ENCODE data around the gene NR2F1-AS1.

Gene NR2F1-AS1

DNA sequence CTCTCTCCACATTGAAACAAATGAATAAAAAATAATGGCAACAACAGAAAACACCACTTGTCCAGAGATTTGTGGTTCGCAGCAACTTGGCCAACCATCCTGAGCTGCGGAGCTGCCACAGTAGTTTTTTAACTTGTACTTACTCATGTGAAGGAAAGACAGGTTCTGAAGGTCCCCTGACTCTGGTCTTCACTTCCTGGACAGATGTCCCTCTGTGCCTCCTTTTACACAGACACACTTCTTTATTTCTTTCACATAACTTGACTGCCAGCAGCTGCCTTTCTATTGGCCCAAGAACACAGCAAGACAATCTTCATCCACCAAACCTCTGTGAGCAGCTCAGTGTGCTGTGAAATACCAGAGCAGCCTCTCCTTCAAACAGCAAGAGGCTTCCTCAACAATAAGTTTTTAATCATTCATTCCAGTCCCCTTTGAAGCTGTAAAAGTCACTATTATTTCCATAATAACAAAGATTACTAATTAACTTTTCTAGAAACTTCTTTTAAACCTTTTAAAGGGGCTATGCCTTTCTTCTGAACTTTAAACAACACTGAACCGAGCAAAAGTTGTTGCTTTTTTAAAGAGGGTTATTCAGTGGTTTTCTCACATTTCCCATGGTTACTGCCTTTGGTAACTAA is 198.7 kb downstream of the NR2F1-AS1 start:
- no peak for DNase-seq (ENCODE audit: low spot score)

DNA sequence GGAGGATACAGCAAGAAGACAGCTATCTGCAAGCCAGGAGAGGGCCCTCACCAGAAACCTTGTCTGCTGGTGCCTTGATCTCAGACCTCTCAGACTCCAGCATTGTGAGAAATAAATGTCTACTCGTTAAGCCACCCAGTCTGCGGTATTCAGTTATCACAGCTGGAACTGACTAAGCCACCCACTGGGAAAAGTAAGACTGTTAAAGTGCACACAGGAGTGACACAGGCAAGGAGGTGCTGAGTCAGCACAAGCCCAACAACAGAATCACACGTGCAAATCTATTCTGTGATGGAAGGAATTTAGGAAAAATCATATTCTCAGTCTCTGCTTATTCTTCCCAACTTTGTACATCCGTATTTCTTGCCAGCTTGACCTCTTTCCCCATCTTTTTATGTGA is 200.0 kb downstream of the NR2F1-AS1 start:
- no peak for DNase-seq (ENCODE audit: low spot score)

- no peak for DNase-seq (ENCODE audit: low spot score)
Observed at GRCh38 chr5:93378073-93378472, 202.9 kb downstream of the NR2F1-AS1 start.

DNA sequence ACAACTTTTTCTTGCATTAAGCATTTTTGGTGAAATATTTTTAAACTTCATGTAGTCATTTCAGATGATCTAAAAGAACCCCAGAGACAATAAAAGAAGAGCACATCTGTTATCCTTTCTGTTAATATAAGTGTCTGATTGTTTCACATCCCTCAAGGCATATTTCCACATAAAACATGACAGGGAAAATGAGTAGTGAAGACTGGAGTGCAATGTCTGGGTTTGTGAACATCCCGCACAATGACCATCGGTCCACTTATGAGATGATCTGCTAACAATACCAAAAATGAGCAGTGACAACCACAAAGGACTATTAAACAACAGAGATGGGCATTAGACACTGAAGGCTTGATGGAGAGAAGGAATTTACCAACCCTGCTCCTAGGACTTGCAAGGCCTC is 209.1 kb downstream of the NR2F1-AS1 start:
- no peak for DNase-seq (ENCODE audit: low spot score)

GRCh38 chr5:93364378-93364777 is 216.6 kb downstream of the NR2F1-AS1 start:
- DNase-seq (ENCODE audit: low spot score), result no peak

- DNase-seq (ENCODE audit: low spot score), result no peak
Observed at GRCh38 chr5:93360436-93361088, 220.5 kb downstream of the NR2F1-AS1 start.

GRCh38 chr5:93359960-93360305 is 221.1 kb downstream of the NR2F1-AS1 start:
- DNase-seq (ENCODE audit: low spot score), result no peak

Measured in hepatic stellate cell (primary cell).